Stimulated activated naive CD8-positive, alpha-beta T cell treated with anti-CD3 and anti-CD28 coated beads, Interleukin-15, Interleukin-2, amounts not matched to agents 100 U/mL and 50 U/mL, for 24 hours (primary cell): ENCODE results near the gene VWA1.
A peak's percentile ranks its signal among the peaks of the same experiment; 100 is the strongest.
"Not testable (repeated sequence)": the region's sequence is repeated elsewhere in the genome, so short reads cannot be mapped to it uniquely, and the experiment has no call there.

Experiments used
- ATAC-seq: fragments of 150-1000 bp; cut with Tn5 transposase; one replicate; pipeline ENCODE4 v1.10.0; 2021
- DNase-seq: peaks from one replicate; pipeline ENCODE4 v3.0.0; 2021

VWA1 gene

DNA sequence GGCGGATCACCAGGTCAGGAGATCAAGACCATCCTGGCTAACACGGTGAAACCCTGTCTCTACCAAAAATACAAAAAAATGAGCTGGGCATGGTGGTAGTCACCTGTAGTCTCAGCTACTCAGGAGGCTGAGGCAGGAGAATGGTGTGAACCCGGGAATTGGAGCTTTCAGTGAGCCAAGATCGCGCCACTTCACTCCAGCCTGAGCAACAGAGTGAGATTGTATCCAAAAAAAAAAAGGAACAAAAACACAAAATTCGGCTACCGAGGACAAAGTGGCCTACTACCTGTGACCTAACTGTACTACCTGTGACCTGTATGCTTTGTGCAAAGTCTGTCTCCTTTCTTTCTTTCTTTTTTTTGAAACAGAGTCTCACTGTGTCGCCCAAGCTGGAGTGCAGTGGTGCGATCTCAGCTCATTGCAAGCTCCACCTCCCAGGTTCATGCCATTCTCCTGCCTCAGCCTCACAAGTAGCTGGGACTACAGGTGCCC, 32.5 kb upstream of the VWA1 start:
- not testable (repeated sequence) for DNase-seq, ATAC-seq

DNA sequence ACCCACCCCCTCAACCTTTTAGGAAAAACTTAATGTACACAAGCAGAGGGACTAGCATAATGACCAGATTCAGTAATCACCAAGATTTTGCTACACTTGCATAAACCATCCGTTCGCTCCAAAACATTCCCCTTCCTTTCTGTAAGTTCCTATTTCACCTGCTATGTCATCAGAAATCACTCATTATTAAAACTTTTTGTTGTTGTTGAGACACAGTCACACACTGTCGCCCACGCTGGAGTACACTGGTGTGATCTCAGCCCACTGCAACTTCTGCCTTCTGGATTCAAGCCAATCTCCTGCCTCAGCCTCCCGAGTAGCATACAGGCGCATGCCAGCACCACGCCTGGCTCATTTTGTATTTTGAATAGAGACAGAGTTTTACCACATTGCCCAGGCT, 31.8 kb upstream of the VWA1 start:
- DNase-seq (no peak), ATAC-seq (no peak)

DNA sequence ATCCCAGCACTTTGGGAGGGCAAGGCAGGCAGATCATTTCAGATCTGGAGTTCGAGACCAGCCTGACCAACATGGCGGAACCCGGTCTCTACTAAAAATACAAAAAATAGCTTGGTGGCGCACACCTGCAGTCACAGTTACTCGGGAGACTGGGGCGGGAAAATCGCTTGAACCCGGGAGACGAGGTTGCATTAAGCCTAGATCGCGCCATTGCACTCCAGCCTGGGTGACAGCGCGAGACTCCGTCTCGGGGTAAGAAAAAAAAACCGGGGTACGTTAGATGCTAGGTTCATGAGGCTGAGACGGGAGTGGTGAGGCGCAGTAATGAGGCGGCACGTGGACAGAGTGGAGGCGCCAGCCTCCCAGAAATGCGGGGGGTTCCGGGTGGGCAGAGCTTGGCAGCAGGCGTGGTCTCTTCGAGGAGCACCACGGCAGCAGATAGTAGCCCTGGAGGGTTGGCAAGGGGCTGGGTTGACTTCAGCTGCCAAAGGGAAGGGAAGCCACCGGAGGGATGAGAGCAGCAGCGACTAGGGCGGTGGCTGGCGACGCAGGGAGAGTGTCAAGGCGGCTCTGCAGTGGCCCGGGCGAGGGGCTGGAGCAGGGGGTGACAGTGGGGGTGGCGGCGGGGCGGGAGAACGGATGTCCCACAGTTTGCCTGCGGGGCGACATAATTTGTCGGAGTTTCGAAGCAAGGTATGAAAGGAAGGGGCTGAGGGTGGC, 29.2 kb upstream of the VWA1 start:
- DNase-seq = peak; percentile 37
- ATAC-seq = peak; percentile 7

DNA sequence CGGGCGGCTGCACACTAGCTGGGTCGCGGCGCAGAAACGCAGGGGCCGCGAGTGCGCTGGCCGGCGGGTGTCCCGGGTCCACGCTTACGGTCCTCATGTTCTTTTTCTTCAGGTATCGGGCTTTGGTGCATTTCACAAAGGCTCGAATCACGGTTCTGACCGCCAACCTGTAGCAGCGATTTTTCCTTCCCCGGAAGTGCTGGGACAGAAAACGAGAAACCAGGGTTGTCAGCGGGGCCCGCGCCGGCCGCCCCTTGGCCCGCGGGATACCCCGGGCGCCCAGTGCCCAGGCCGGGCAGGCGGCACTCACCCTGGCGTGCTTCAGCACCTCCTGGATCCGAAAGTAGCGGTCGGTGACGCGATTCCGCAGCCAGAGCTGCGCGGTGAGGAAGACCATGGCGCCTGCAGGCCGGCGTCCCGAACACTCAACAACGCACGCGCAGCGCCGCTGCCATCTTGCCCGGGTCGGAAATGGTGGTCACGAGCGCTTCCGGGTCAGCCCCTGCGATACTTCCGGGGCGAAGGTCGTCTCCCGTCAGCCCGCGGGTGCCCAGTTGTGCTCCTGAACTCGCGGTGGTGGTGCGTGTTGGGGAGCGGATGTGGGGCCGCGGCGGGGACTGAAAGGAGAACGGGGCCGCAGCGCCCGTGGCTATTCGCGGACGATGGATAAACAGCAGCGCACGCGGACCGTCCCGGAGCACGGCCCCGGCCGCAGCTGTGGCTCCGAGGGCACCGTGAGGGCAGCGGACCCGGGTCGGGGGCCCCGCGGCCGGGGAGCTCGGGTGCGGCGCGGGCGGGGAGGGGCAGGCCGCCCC, 28.5 kb upstream of the VWA1 start, which contains the start of gene MRPL20:
TSS of gene MRPL20 (minus strand) at position 473 of the 815 bp plus-strand sequence. CDS start at position 397, 76 bp downstream.
- peak; percentile 96 for ATAC-seq
- DNase-seq = peak; percentile 95

DNA sequence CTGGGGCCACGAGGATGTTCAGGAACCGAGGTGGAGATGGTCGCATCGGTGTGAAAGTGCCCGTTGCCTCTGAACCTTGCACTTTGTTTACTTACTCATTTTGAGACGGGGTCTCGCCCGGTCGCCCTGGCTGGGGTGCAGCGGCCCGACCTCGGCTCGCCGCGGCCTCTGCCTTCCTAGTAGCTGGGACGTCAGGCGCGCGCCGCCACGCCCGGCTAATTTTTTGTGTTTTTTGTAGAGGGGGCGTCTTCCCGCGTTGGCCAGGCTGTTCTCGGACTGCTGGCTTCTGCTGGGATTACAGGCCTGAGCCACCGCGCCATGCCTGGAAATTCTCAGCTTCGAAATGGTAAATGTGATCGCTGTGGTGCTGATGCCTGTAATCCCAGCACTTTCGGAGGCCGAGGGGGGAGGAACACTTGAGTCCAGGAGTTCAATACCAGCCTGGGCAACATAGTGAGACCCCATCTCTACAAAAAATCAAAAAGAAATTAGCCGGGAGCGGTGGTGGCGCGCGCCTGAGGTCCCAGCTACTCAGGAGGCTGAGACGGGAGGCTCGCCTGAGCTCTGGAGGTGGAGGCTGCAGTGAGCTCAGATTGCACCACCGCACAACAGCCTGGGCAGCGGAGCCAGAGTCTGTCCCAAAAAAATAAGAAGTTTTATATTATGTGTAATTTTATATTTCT, 27.7 kb upstream of the VWA1 start:
- DNase-seq (peak; percentile 29), ATAC-seq (peak; percentile 7)

DNA sequence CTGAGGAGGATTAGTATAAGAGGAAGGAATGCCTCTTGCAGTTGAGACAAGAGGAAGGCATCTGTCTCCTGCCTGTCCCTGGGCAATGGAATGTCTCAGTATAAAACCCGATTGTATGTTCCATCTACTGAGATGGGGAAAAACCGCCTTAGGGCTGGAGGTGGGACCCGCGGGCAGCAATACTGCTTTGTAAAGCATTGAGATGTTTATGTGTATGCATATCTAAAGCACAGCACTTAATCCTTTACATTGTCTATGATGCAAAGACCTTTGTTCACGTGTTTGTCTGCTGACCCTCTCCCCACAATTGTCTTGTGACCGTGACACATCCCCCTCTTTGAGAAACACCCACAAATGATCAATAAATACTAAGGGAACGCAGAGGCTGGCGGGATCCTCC, 25.3 kb upstream of the VWA1 start:
- not testable (repeated sequence) for DNase-seq, ATAC-seq

DNA sequence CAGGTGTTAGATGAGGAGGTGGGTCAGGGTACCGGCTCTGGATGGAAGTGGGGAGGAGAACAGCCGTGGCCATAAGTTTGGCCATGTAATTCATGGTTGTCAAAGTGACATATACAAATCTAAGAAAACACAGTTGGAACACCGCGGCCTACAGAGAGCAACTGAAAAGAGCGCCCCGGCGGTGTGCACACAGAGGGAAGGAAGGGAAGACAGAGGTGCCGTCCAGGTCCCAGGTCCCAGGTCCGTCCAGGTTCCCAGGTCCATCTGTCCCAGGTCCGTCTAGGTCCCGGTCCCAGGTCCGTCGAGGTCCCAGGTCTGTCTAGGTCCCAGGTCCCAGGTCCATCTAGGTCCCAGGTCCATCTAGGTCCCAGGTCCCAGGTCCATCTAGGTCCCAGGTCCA, 23.9 kb upstream of the VWA1 start:
- ATAC-seq (no peak), DNase-seq (no peak)

DNA sequence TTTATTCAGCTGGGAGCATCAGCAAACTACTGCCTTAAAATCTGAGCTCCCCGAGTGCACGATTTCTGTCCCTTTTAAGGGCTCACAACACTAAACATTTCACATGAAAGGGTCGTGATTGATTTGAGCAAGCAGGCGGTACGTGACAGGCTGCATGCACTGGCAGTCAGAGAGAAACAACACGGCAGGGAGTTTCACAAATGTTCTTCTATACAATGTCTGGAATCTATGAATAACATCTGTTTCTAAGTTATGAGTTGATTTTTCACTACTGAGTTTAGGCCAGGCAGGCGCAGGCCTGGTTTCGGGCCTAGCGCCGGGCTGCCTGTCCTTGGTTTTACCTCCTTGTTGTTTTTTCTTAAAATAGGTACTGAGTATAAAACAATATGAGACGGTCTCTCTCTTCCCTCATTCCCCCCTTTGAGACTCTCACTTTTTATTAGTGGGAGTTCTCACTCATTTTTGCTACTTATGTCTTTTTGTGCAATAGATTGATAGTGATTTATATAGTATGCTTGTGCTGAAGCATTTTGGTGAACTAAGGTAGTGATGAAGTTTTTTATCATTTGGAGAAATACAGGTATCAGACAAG, 23.1 kb upstream of the VWA1 start:
- not testable (repeated sequence) for DNase-seq, ATAC-seq

DNA sequence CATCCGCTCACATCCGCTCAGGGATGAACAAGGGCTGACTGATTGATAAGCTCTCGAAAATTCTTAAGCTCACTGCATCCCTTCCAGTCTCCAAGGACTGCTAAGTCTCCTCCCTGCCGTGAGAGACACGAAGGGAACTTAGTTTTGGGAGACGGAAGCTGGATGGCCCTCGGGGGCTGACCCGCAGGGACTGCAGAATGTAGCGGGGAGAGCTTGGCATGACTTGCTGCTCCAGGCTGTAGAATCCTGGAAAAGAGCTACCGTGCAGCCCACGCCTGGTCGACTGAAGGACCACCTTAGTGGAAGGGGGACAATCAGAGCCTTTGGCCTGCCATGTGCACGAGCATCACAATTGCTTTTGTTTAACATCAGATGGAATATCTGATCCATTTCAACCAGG, 19.7 kb upstream of the VWA1 start:
- DNase-seq (no peak), ATAC-seq (no peak)

DNA sequence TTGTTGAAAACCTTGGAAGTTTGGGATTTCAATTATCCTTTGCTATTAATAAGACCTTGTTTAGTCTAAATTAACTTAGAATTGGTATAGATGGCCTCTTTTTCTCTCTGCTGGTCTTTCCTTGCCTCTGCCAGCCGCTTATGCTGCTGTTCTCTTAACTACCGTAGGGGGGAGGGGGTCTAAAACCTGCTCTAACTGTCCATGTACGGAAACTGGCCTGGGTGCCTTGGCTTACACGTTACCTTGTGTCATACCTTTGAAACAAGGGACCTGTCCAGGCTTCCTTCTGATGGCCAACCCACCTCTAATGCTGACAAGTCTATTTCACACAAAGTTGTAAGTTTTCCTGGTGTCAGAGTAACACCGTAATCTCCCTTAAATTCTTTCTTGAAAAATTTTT, 18.1 kb upstream of the VWA1 start:
- ATAC-seq, DNase-seq: not testable (repeated sequence)

DNA sequence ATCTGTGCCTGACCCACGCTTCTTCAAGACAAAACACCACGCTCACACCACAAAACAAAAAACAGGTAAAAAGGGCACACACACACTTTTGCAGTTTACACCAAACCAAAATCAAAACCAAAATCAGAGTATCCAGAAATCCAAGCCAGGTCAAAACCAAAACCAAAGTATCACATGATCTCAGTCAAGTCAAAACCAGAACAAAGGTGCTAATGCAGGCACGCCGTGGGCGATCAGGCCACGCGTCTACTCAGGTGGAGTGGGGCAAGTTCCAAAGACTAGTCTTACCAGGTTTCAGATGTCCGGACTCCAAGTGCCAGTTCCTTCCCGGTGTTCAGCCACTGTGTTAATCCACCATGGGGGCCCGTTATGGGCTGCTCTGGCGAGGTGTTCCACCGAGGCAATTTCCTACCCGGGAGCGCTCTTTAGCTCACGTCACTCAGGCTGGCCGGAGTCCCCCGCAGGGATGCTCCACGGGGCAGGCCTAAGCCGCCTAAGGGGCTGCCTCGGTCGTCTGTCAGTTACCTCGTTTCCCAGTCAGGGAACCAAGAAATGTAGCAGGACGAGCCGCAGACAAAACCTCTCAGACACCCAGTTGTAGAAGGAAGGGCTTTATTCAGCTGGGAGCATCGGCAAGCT, 17.5 kb upstream of the VWA1 start:
- ATAC-seq, DNase-seq: not testable (repeated sequence)

DNA sequence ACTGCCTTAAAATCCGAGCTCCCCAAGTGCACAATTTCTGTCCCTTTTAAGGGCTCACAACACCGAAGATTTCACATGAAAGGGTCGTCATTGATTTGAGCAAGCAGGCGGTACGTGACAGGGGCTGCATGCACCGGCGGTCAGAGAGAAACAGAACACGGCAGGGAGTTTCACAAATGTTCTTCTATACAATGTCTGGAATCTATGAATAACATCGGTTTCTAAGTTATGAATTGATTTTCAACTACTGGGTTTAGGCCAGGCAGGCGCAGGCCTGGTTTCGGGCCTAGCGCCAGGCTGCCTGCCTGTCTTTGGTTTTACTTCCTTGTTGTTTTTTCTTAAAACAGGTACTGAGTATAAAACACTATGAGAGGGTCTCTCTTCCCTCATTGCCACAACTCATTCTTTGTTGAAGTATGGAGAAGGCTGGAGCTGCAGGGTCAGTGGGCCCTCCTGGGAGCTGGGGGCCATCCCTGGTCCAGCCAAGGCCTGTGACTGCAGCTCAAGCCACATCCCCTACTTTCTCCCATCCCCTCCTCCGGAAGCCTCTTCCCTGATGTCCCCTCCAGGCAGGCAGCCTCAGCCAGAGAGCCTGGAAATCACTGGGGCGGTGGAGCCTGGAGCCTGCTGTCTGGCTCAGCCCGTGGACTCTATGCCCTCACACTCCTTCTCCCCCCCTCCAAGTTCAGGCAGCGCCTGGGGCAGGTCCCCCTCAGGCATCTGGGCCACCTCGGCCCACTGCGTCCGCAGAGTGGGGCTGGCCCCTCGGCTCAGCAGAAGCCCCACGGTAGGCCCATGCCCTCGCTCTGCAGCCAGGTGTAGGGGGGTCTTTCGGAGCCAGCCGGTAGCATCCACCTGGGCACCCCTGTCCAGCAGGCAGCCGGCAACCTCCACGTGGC, 16.8 kb upstream of the VWA1 start:
- no peak for DNase-seq
- no peak for ATAC-seq

DNA sequence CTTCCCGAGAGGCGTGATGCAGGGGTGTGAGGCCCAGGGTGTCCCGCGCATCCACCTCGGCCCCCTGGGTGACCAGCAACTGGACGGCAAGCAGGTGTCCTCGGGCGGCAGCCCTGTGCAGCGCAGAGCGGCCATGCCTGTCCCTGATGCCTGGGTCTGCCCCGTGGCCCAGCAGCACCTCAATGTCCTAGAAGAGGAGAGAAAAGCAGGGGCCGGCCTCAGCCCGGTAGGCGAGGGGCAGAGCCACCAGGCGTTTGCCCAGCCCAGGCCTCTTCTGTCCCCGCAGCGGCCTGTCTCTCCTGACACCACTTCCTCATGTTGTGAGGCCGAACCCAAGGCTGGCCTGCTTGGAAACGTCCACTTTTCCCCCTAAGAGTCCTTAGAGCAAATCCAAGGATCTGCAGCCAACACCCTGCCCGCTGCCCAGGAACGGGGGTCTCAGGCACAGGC, 16.1 kb upstream of the VWA1 start:
- ATAC-seq = no peak
- DNase-seq = no peak

DNA sequence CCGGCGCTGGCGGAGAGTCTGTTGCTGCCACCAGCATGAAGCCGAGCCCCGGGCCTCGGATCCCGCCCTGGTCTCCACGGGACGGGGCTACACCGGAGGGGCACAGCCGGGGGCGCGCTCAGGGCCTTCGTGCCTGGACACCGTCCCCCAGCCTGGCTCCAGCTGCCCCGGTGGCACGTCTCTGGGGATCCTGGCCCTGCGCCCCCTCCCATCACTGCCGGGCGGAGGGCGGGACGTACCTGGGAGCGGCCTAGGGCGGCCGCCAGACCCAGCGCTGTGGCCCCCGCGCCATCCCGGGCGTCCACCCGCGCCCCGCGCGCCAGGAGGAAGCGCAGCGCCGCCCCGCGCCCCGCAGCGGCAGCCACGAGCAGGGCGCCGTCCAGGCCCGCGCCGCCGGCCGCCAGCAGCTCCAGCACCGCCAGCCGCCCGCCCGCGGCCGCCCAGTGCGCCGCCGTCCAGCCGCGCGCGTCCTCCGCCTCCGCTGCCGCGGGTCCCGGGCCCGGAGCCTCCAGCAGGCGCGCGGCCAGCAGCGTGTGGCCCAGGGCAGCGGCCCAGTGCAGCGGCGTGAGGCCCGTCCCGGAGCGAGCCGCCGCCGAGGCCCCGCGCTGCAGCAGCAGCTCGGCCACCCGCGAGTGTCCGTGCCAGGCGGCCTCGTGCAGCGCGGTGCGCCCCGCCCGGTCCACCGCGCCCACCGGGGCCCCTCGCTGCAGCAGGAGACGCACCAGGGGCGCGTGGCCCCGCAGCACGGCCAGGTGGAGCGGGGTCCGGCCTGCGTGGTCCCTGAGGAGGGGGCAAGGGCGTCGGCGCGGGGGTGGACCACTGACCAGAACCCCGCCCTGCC, 15.5 kb upstream of the VWA1 start:
- DNase-seq (no peak), ATAC-seq (peak; percentile 33)

DNA sequence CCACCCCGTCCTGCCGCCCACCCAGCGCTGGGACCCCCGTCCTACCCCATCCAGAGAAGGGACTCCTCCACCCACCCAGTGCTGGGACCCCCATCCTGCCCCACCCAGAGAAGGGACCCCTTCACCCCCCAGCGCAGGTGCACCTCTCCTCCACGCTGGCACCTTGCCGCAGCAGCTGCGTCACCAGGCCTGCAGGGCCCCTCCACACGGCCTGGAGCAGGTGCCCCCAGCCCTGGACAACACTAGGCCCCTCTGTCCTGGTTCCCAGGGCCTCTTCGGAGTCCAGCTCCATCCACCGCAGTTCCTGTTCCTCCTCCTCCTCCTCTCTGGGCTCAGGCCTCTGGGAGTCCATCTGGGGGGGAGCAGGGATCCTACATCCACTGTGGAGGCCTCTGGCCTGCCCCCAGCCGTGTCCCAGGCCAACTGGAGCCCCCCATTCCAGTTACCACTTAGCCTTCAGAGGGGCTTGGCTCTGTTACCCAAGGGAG, 14.8 kb upstream of the VWA1 start:
- no peak for ATAC-seq
- no peak for DNase-seq

DNA sequence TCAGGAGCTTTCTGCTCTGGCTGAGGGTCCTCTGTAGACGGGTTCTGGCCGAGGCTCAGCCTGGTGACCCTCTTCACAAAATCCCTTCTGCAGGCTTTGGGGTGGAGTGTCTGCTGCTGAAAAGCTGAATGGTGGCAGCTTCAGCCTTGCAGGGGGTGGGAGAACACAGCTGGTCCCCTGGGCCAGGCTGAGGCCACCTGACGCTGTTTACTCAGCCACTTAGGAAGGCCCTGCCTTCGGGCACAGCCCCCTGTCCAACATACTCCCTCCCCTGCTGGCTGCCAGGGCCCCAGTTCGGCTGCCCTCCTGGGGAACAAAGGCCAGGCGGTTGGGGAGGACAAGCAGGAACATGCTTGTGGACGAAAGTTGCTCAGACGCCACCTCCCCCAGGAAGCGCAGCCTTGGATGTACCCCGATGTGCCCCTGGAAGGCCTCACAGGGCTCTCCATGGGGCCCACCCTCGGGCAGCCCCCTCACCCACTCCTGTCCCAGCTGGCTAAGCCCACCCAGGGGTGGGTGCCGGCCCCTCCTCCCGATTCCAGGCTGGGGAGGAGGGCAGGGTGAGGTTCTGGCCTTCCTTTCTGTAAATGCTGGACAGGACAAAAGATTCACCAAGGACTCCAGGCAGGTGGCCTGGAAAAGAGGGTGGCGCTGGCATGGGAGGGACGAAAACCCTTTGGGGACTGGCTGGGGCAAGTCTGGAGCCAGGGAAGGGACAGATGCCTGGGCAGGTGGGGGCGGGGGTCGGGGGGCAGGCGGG, 14.2 kb upstream of the VWA1 start, which contains the start of gene ANKRD65:
TSS of gene ANKRD65 (minus strand) at position 130 of the 760 bp plus-strand sequence. CDS start 271 bp downstream, outside the sequence.
- ATAC-seq (no peak), DNase-seq (no peak)

DNA sequence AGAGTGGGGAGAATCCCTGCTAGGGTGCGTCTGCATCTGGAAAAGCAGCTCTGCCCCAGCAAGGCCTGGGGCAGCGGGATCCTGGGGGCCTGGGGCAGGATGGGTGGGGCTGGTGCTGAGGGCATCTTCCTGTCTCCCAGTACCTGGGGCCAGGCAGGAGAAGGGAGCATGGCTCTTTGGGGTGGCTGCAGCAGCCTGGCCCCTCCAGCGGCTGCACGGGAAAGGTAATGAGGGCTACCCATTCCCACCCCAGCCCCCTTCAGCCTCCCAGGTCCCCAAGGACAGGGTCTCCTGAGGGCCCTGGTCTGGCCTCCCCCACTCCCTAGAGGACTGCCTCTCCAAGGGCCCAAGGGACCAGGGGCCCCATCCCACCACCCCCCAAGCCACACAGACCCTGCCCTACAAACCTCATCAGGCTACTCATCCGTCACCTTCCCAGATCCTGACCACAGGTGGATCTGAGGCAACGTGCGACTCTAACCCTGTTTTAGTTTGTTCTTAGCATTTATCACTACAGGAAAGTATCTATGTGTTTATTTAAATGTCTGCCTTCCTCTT, 13.5 kb upstream of the VWA1 start:
- no peak for ATAC-seq
- DNase-seq = no peak
